Stimulated activated CD4-positive, alpha-beta T cell treated with anti-CD3 and anti-CD28 coated beads, Interleukin-4, amount 100 ng/mL, for 24 hours (primary cell): Measurements from ENCODE around the gene MYH13.
"Not testable (repeated sequence)": the region's sequence is repeated elsewhere in the genome, so short reads cannot be mapped to it uniquely, and the experiment has no call there.

ENCODE experiments used
- DNase-seq: peaks from one replicate; pipeline ENCODE4 v3.0.0-alpha.2; 2020

MYH13 gene

DNA sequence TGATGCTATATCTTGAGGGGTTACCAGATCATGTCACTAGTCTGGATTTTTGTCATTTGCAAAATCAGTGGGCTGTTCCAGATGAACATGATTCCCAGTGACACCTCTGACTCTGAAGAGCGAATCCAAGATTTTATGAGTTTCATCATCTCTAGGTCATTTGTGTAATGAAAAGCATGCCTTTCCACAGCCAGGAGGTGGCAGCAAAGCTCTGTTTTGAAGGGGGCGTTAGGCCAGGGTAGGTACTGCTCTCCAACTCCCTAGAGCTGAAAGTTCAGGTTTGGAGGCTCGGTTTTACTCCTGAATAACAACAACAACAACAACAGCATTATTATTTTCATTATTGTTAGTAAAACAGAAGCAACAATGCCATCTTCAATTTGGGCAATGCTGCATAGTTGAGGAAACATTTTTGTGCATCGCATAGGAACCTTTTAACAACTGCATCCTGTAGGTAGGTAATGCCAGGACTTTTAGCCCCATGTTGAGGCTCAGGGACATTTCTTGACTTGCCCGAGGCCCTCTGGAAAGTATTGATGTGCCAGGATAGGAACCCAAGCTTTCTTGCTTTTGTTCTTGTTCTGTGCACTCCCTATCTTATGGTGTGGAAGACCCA lies 77.0 kb downstream of the MYH13 start:
- DNase-seq: peak; percentile 11

DNA sequence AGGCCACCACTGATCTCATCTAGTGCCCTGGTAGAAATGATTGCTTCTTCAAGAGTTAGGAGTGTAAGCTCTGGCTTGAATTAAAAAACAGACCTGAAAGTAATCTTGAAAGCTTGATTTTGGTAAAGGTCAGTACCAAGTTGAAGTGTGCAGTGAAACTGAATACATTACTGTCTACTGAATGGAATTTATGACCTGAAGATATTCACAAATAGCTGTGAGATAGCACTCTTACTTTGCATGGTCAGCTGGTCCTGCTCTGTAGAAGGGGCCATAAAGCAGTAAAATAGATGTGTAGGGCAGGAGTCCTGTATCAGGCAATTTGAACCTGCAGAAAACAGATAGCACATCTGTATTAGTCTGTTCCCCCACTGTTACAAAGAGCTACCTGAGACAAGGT lies 78.6 kb downstream of the MYH13 start:
- DNase-seq: no peak

GRCh38 chr17:10292057-10292937 lies 80.5 kb downstream of the MYH13 start:
- no peak for DNase-seq

- DNase-seq: not testable (repeated sequence)
Observed at GRCh38 chr17:10291576-10291975, 81.2 kb downstream of the MYH13 start.

DNA sequence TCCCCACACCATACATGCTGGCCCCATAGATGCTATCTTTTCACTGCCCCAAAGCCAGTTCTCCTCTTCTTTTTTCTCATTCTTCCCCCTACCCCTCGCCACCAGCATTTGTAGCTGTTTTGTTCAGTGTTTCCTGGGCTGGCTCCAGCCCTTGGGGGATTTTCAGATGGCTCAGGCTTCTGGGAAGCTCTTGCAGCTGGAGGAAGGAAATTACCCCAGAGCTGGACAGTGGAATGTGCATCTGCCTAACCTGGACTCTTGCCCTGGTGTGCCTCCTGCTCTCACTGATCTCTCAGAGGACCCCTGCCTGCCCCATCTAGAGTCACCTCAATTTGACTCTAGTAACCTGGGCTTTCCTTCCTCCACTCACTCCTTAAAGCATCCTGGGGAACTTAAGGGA lies 82.8 kb downstream of the MYH13 start:
- DNase-seq: no peak

DNA sequence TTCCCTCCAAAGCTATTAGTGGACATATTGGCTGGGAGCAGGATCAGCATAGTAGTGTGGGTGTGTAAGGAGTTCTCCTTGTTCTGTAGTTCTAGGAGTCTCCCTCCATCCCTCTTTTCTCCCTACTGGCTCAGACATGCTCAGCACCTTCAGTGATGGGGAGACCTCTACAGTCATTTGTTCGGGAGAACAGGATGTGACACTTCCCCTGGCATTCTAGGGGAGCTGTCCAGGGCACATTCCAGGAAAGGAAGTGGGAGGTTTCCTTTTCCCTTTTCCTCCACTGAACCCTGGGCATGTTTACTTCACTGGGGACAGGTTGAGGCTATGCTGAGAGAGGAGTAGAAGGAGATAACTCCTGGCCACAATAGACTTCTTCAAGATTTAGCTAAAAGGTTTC lies 86.5 kb downstream of the MYH13 start:
- no peak for DNase-seq

GRCh38 chr17:10285896-10286295 lies 86.9 kb downstream of the MYH13 start:
- no peak for DNase-seq

- no peak for DNase-seq
Observed at GRCh38 chr17:10280068-10280467, 92.7 kb downstream of the MYH13 start.

DNA sequence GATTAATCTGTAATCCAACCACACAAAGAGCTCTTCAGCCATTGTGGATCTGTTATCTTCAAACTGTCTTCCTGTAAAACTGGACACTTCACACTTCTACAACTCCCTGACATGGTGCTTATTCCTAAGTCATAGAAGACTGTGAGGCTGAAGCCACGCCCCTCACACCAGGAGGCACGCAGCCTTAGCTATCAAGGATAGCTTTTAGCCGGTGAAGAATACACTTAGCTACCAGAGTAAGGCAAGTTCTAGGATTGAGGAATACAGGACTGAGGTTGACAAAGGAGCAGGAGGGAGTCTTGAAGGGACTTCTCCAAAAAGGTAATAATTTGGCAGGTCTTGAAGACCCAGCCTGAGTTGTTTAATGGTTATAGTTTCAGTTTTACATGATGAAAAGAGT lies 94.6 kb downstream of the MYH13 start:
- DNase-seq: no peak

- DNase-seq: no peak
Observed at GRCh38 chr17:10276436-10276835, 96.4 kb downstream of the MYH13 start.

DNA sequence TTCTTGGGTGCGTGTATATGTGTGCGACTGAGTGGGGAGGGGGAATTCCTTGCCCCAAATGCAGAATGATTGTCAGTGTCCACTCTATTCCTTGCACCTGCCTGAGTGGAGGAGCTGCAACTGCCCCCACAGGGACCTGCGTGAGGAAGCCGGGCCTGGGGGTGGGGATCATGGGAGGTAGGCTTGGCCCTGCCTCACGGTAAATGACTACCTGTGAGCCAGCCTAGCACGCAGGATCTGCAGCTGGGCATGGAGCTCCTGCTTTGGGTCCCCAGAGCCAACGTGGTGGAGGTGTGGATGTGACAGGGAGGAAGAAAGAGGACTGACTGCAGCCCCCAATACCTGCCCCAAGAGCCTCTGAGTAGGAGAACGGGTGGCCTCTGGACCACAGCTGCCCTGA lies 97.4 kb downstream of the MYH13 start:
- no peak for DNase-seq

GRCh38 chr17:10271106-10271562 lies 101.7 kb downstream of the MYH13 start:
- DNase-seq: no peak

DNA sequence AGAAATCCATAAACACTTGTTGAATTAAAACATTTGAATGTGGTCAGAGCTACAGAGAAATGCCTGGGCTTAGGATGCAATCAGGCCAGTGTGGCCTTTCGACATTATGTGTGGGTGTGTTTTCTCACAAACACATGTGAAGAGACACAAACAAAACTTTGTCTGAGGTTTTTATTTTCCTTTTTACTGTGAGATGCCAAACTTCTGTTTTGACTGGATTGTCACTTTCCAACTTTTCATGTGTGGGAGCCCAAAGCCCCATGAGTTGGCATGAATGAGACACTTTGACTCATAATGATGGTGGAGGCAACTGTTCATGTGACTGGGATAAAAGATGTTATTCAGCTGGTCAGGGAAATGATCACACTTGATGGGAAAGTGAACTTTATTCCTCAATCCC lies 102.5 kb downstream of the MYH13 start:
- no peak for DNase-seq

- DNase-seq: no peak
Observed at GRCh38 chr17:10268005-10268404, 104.8 kb downstream of the MYH13 start.

DNA sequence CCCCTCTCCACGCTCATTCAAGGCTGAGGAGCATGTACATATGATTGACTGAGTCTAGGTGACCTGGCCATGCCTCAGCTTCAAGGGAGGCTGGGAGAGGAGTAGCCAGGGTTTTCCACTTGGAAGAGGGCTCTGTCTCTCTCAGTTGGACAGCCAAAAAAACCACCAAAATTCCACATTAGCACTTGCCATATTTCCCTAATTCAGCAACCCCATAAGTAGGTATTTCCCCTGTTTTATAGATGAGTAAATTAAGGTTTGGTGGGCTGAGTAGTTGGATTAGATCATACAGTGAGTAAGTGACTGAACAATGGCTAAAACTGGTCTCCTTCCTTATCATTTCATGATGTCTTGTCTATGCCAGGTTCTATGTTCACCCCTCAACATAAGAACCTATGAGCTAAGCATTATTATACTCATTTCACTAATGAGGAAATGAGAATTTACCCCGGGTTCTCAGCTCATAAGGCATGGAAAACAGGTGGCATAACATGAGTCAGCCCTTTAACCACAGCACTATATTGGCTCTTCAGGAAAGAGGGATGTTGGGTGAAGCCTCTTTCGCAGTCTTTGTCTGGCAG lies 106.4 kb downstream of the MYH13 start:
- DNase-seq: no peak

- no peak for DNase-seq
Observed at GRCh38 chr17:10265100-10265810, 107.6 kb downstream of the MYH13 start.

- DNase-seq: no peak
Observed at GRCh38 chr17:10264051-10264450, 108.8 kb downstream of the MYH13 start.

DNA sequence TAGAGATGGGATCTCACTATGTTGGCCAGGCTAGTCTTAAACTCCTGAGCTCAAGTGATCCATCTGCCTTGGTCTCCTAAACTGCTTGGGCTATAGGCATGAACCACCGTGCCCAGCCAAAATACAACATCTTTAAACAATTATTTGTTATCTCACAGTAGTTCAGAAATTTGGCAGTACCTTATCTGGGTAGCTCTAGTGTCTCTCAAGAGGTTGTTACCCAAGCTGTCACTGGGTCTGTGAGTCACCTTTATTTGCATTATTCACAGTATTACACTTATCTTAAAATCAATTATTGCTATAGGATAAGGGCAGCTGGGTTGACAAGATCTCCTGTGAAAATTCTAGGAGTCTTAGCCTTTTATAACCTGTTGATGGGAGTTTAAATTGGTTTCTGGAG lies 110.4 kb downstream of the MYH13 start:
- DNase-seq: no peak

GRCh38 chr17:10261098-10261497 lies 111.7 kb downstream of the MYH13 start:
- DNase-seq: no peak

DNA sequence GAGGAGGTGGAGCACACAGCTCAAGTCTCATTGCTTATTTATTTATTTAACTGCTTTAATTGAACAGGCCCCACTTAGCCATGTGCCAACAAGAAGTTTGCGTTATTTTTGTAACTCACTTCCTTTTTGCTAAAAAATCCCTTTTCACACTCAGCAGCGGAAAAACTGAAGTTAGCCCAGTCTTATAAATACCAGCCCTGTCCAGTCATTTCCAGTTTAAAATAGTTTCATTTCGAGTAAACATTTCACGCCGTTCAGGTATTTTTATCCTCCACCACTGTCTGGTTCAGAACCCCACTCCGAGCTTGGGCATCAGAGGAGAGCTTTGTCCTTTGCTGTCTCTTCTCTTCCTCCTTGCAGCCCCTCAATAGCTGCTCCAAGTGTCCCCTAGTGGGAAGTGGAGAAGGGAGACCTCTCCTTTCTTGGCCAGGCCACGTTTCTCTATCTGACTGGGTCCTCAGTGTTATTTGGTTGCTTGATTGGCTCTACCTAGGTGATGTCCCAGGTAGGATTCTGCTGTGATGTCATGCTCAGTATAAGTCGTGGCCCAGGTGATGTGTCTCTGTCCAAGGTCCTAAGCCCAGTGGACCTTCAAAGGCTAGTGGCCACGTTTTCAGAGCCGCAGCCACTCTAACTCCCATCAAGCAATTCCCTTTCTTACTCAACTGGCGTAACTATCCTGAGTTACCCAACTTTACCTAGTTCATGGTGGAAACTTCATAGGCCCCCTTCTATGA lies 121.4 kb downstream of the MYH13 start:
- no peak for DNase-seq
